Liver (tissue), 9 donors: ENCODE data around the gene HPCAL4. TPM values are rescaled to one million over a fixed set of nuclear protein-coding genes. Genes with fewer than 3 reads are reported as not detected.

Source experiments
- DNase-seq: peaks from one replicate; pipeline ENCODE4 v3.0.0-alpha.2; 2017; ENCODE audit warnings: low spot score
- H3K27ac ChIP-seq, 2 donors: one replicate each; pipeline ENCODE4 v1.7.0; 2013; ENCODE audit warnings: inconsistent platforms in 2 of 2, low read length in 2 of 2, control low read depth in 1 of 2, low read depth in 1 of 2, mild to moderate bottlenecking in 1 of 2
- H3K27me3 ChIP-seq, 4 donors: one replicate each; pipeline versions ENCODE4 v1.6.1 to v1.7.0; 2013; ENCODE audit warnings: low read length in 3 of 4, inconsistent platforms in 1 of 4, mild to moderate bottlenecking in 1 of 4, moderate library complexity in 1 of 4; ENCODE audit not compliant: control insufficient read depth in 4 of 4, insufficient read depth in 4 of 4
- H3K36me3 ChIP-seq, 4 donors: one replicate each; pipeline versions ENCODE4 v1.6.1 to v1.7.0; 2013; ENCODE audit warnings: low read length in 3 of 4, mild to moderate bottlenecking in 3 of 4, low read depth in 1 of 4, moderate library complexity in 1 of 4; ENCODE audit not compliant: control insufficient read depth in 4 of 4, insufficient read depth in 3 of 4
- H3K4me1 ChIP-seq, 4 donors: one replicate each; pipeline versions ENCODE4 v1.6.1 to v1.7.0; 2013; ENCODE audit warnings: low read length in 3 of 4, mild to moderate bottlenecking in 3 of 4, moderate library complexity in 1 of 4; ENCODE audit not compliant: control insufficient read depth in 4 of 4, insufficient read depth in 4 of 4
- H3K4me3 ChIP-seq, 3 donors: one replicate each; pipeline versions ENCODE4 v1.6.1 to v1.7.0; 2013; ENCODE audit warnings: low read length in 3 of 3, control low read depth in 1 of 3, low read depth in 1 of 3, mild to moderate bottlenecking in 1 of 3
- H3K9ac ChIP-seq, 2 donors: one replicate each; pipeline ENCODE4 v1.7.0; 2013; ENCODE audit warnings: low read length in 2 of 2, mild to moderate bottlenecking in 2 of 2, moderate library complexity in 2 of 2, control low read depth in 1 of 2, low read depth in 1 of 2
- H3K9me3 ChIP-seq, 4 donors: one replicate each; pipeline versions ENCODE4 v1.6.1 to v1.7.0; 2013; ENCODE audit warnings: low read length in 3 of 4; ENCODE audit not compliant: control insufficient read depth in 4 of 4
- ATF3 ChIP-seq: IDR thresholded peaks from 2 replicates; pipeline ENCODE4 v1.6.1; 2016; ENCODE audit warnings: antibody characterized with exemption
- CTCF ChIP-seq: fragments of 150-350 bp; IDR thresholded peaks from 2 replicates; pipeline ENCODE4 v1.5.1; 2017; ENCODE audit warnings: improper control_type of control experiment, low read depth, low read length; ENCODE audit not compliant: missing input control
- EGR1 ChIP-seq, 2 donors: IDR thresholded peaks; 2 replicates each; pipeline ENCODE4 v1.6.1; 2016 to 2018; ENCODE audit warnings: antibody characterized with exemption in 2 of 2, low read depth in 2 of 2
- FOXA1 ChIP-seq: IDR thresholded peaks from 2 replicates; pipeline ENCODE4 v1.6.1; 2016; ENCODE audit warnings: antibody characterized with exemption
- FOXA2 ChIP-seq: IDR thresholded peaks from 2 replicates; pipeline ENCODE4 v1.6.1; 2016; ENCODE audit warnings: antibody characterized with exemption
- GABPA ChIP-seq, 2 donors: IDR thresholded peaks in 1 of 2; conservative IDR thresholded peaks in 1 of 2; 2 replicates each; pipeline ENCODE4 v1.6.1; 2016; ENCODE audit warnings: antibody characterized with exemption in 2 of 2, mild to moderate bottlenecking in 1 of 2, moderate library complexity in 1 of 2
- HNF4A ChIP-seq, 2 donors: conservative IDR thresholded peaks; 2 replicates each; pipeline ENCODE4 v1.6.1; 2016; ENCODE audit warnings: antibody characterized with exemption in 2 of 2, mild to moderate bottlenecking in 2 of 2
- HNF4G ChIP-seq: IDR thresholded peaks from 2 replicates; pipeline ENCODE4 v1.6.1; 2016; ENCODE audit warnings: antibody characterized with exemption
- JUND ChIP-seq, 2 donors: IDR thresholded peaks; 2 replicates each; pipeline ENCODE4 v1.6.1; 2016; ENCODE audit warnings: antibody characterized with exemption in 2 of 2
- MAX ChIP-seq: IDR thresholded peaks from 2 replicates; pipeline ENCODE4 v1.6.1; 2016; ENCODE audit warnings: antibody characterized with exemption
- NR2F2 ChIP-seq: IDR thresholded peaks from 2 replicates; pipeline ENCODE4 v1.6.1; 2016; ENCODE audit warnings: antibody characterized with exemption
- RAD21 ChIP-seq, 2 donors: IDR thresholded peaks; 2 replicates each; pipeline ENCODE4 v1.6.1; 2016; ENCODE audit warnings: antibody characterized with exemption in 2 of 2, mild to moderate bottlenecking in 2 of 2
- REST ChIP-seq: IDR thresholded peaks from 2 replicates; pipeline ENCODE4 v1.6.1; 2016; ENCODE audit warnings: antibody characterized with exemption, mild to moderate bottlenecking
- RXRA ChIP-seq, 2 donors: IDR thresholded peaks; 2 replicates each; pipeline ENCODE4 v1.6.1; 2017 to 2018; ENCODE audit warnings: antibody characterized with exemption in 2 of 2, mild to moderate bottlenecking in 1 of 2
- SP1 ChIP-seq: IDR thresholded peaks from 2 replicates; pipeline ENCODE4 v1.6.1; 2018; ENCODE audit warnings: antibody characterized with exemption, mild to moderate bottlenecking
- TAF1 ChIP-seq: conservative IDR thresholded peaks from 2 replicates; pipeline ENCODE4 v1.6.1; 2016; ENCODE audit warnings: antibody characterized with exemption, mild to moderate bottlenecking
- YY1 ChIP-seq: IDR thresholded peaks from 2 replicates; pipeline ENCODE4 v1.6.1; 2016; ENCODE audit warnings: antibody characterized with exemption, mild to moderate bottlenecking
- ZBTB33 ChIP-seq: IDR thresholded peaks from 2 replicates; pipeline ENCODE4 v1.6.1; 2016; ENCODE audit warnings: antibody characterized with exemption
- WGBS: extraction: QIAGEN DNeasy Blood & Tissue Kit; methylation state at CpG from one replicate; pipeline ENCODE4 v1.1.7; 2013; 5-methylcytosine and 5-hydroxymethylcytosine counted together
- polyA plus RNA-seq, 2 donors: library from polyadenylated mRNA; stranded (reverse) in 1 of 2; unstranded in 1 of 2; fragments of 200-250 nt in 1 of 2; fragments of >200 nt in 1 of 2; fragmentation: Nextera tagmentation in 1 of 2; extraction: Ambion mirVana in 1 of 2; gene quantifications; one replicate each; pipeline versions ENCODE4 v1.2.1 to v1.2.3, GENCODE V29; 2013 to 2015
- total RNA-seq, 2 donors: library from RNA; depleted of rRNA; stranded (reverse); fragments of >200 nt; gene quantifications; one replicate each; pipeline ENCODE4 v1.2.3, GENCODE V29; 2014
- donor health status: healthy.
- donor health status: healthy.
- donor health status: healthy.
- donor health status: healthy.
- donor health status: healthy.

The HPCAL4 gene
- total and polyA plus RNA-seq, 4 donors: not detected

- H3K9me3 ChIP-seq: no peaks in the 10 kb centered on the region
- H3K27me3 ChIP-seq: peaks cover 0 to 5% (median 2%) of the 10 kb centered on the region in 4 donors
- no peak overlapping the region for H3K9ac ChIP-seq
- DNase-seq: no peak
- 83% methylated on average over 6 of the region's 6 CpGs for whole genome bisulfite sequencing
- no peaks in the 10 kb centered on the region for H3K36me3 ChIP-seq
- TF ChIP-seq HNF4A (conservative IDR thresholded peaks at IDR 0.05) (no peak), SP1 (no peak), YY1 (no peak), MAX (no peak), EGR1 (IDR thresholded peaks at IDR 0.05; ENCODE audit: low read depth in 2 of 2) (no peak), NR2F2 (no peak)
- H3K4me3 ChIP-seq: no peak overlapping the region
- no peak overlapping the region for H3K27ac ChIP-seq
- peaks cover 0 to 4% (median 2%) of the 10 kb centered on the region in 4 donors for H3K4me1 ChIP-seq
Observed at GRCh38 chr1:39676948-39677548, 14.2 kb downstream of the HPCAL4 start.

- 95% methylated on average over 1 of the region's 1 CpG for WGBS
- TF ChIP-seq HNF4G (no peak), ZBTB33 (no peak), RXRA (IDR thresholded peaks at IDR 0.05) (no peak), EGR1 (IDR thresholded peaks at IDR 0.05; ENCODE audit: low read depth in 2 of 2) (no peak), GABPA (IDR thresholded peaks at IDR 0.05 in 1 of 2, conservative IDR thresholded peaks at IDR 0.05 in 1 of 2) (no peak), FOXA2 (no peak), RAD21 (IDR thresholded peaks at IDR 0.05) (no peak), TAF1 (no peak), JUND (IDR thresholded peaks at IDR 0.05) (no peak), MAX (no peak), REST (no peak), YY1 (no peak), FOXA1 (no peak), NR2F2 (no peak), ATF3 (no peak), HNF4A (conservative IDR thresholded peaks at IDR 0.05) (no peak), CTCF (no peak)
- DNase-seq: no peak
- H3K4me1 ChIP-seq: peaks cover 2 to 14% (median 4%) of the 10 kb centered on the region in 4 donors
- H3K9me3 ChIP-seq: no peaks in the 10 kb centered on the region
- no peak overlapping the region for H3K9ac ChIP-seq
- H3K36me3 ChIP-seq: no peaks in the 10 kb centered on the region
- H3K27ac ChIP-seq: no peak overlapping the region
- H3K4me3 ChIP-seq: no peak overlapping the region
- peaks cover 0 to 5% (median 3%) of the 10 kb centered on the region in 4 donors for H3K27me3 ChIP-seq
Observed at GRCh38 chr1:39675220-39675619, 16.0 kb downstream of the HPCAL4 start.
